ENCODE measurements around the gene PRELID3B. TPM values are rescaled to one million over a fixed set of nuclear protein-coding genes. Genes with fewer than 3 reads are reported as not detected.
A peak's percentile ranks its signal among the peaks of the same experiment; 100 is the strongest.

Gene PRELID3B
- total and polyA plus RNA-seq, 4 donors = 19.5 to 44.2 (median 28.5) TPM

DNA sequence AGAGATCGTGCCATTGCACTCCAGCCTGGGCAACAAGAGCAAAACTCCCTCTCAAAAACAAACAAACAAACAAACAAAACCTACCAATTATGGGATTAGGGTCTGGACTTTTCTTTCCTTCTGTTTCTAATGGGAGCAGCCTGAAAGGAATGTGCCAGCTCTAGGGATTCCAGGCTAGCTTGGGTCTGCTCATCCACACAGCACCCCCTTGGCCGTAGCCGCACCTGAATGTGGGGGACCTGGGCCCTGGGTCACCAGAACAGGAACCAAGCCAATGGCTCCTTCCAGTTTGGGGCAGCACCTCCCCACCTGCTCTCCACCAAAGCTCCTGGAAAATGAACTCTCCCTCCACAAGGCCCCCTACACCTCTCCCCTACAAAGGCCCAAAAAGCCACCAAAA is 42.3 kb downstream of the PRELID3B start:
- no peaks in the 10 kb centered on the region for H3K27me3 ChIP-seq (ENCODE audit: control insufficient read depth in 1 of 2, insufficient read depth in 2 of 2, low read length in 1 of 2)
- H3K4me1 ChIP-seq (ENCODE audit: control insufficient read depth in 1 of 2, insufficient read depth in 2 of 2, low read length in 2 of 2) = no peaks in the 10 kb centered on the region
- whole genome bisulfite sequencing, 2 donors = 77 to 82% methylated on average over 3 of the region's 3 CpGs
- ATAC-seq (ENCODE audit: low FRiP score) (no peak), DNase-seq (no peak)
- intact Hi-C loops (cut with DNase I) = no loop called here
- H3K9me3 ChIP-seq (ENCODE audit: control insufficient read depth, low read length) = no peaks in the 10 kb centered on the region
- no peak overlapping the region for H3K4me3 ChIP-seq (ENCODE audit: low read length in 2 of 2)
- H3K27ac ChIP-seq (ENCODE audit: low read depth in 1 of 2, low read length in 2 of 2) = no peak overlapping the region
- peaks cover 5 to 12% of the 10 kb centered on the region in 2 donors for H3K36me3 ChIP-seq (ENCODE audit: control insufficient read depth in 1 of 2, insufficient read depth in 2 of 2, low read length in 1 of 2)

DNA sequence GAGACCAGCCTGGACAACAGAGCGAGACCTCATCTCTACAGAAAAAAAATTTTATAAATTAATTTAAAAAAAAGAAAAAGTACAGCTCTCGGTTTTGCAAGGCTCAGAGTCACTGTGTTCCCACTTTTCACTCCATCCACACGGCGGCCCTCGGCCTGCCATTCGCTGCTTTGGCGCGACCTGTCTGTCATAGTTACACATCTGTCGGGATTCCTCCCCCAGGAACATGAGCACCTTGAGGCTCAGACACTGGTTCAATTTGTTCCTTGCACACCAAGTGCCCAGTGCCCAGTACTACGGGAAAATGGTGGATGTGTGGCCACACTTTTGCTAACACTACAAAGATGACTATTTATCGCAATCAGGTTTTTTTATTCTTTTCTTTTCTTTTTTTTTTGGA is 43.9 kb downstream of the PRELID3B start:
- 91% methylated on average over 11 of the region's 11 CpGs for WGBS, 2 donors
- H3K27ac ChIP-seq (ENCODE audit: low read depth in 1 of 2, low read length in 2 of 2) = no peak overlapping the region
- H3K36me3 ChIP-seq (ENCODE audit: control insufficient read depth in 1 of 2, insufficient read depth in 2 of 2, low read length in 1 of 2) = peaks cover 5 to 18% of the 10 kb centered on the region in 2 donors
- H3K9me3 ChIP-seq (ENCODE audit: control insufficient read depth, low read length) = no peaks in the 10 kb centered on the region
- DNase-seq (peak in 1 of 2 donors; percentile 71), ATAC-seq (ENCODE audit: low FRiP score) (no peak)
- no peaks in the 10 kb centered on the region for H3K4me1 ChIP-seq (ENCODE audit: control insufficient read depth in 1 of 2, insufficient read depth in 2 of 2, low read length in 2 of 2)
- intact Hi-C loops (cut with DNase I) = loop anchor here in 1 of 2 donors (5.0 kb wide), 1 partner anchor 34 kb away; the partner anchor contains the start of gene ATP5F1E
- H3K27me3 ChIP-seq (ENCODE audit: control insufficient read depth in 1 of 2, insufficient read depth in 2 of 2, low read length in 1 of 2) = no peaks in the 10 kb centered on the region
- no peak overlapping the region for H3K4me3 ChIP-seq (ENCODE audit: low read length in 2 of 2)

DNA sequence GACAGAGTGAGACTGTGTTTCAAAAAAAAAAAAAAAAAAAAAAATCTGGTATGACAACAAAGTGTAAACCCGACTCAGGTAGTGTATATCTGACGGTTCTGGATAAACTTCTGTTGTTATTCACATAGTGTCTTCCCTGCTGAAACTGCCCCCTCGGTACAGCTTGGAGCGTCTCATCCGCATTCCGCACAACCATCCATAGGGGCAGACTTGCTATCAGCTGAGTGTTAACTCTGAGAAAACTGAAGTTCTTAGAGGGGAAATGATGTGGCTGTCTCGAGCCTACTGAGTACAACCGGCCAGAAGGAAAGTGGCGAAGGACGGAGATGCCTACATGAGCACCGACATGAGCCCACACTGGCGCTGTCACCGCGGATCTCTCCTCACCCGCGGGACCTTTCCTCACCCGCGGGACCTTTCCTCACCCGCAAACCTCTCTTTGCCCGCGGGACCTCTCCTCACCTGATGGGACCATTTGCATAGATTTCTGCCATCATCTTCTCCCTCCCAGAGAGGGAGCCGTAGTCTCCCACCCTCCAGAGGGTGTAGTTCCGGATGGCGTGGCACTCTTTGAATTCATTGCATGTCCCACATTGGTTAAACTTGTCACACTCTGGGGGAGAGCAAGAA is 45.3 kb downstream of the PRELID3B start:
- H3K9me3 ChIP-seq (ENCODE audit: control insufficient read depth, low read length) = no peaks in the 10 kb centered on the region
- H3K27ac ChIP-seq (ENCODE audit: low read depth in 1 of 2, low read length in 2 of 2) = no peak overlapping the region
- DNase-seq (peak in 1 of 2 donors; percentile 61), ATAC-seq (ENCODE audit: low FRiP score) (no peak)
- H3K4me3 ChIP-seq (ENCODE audit: low read length in 2 of 2) = no peak overlapping the region
- H3K4me1 ChIP-seq (ENCODE audit: control insufficient read depth in 1 of 2, insufficient read depth in 2 of 2, low read length in 2 of 2) = no peaks in the 10 kb centered on the region
- intact Hi-C loops (cut with DNase I) = loop anchor here in 1 of 2 donors (5.0 kb wide), 1 partner anchor 35 kb away; the partner anchor contains the start of gene ATP5F1E
- WGBS, 2 donors = 89 to 91% methylated on average over 24 of the region's 24 CpGs
- peaks cover 5 to 22% of the 10 kb centered on the region in 2 donors for H3K36me3 ChIP-seq (ENCODE audit: control insufficient read depth in 1 of 2, insufficient read depth in 2 of 2, low read length in 1 of 2)
- no peaks in the 10 kb centered on the region for H3K27me3 ChIP-seq (ENCODE audit: control insufficient read depth in 1 of 2, insufficient read depth in 2 of 2, low read length in 1 of 2)

GRCh38 chr20:58996226-58996611 is 46.4 kb downstream of the PRELID3B start:
- Histone ChIP-seq H3K4me3 (ENCODE audit: low read length in 2 of 2) (no peak overlapping the region), H3K27me3 (ENCODE audit: control insufficient read depth in 1 of 2, insufficient read depth in 2 of 2, low read length in 1 of 2) (no peaks in the 10 kb centered on the region), H3K9me3 (ENCODE audit: control insufficient read depth, low read length) (no peaks in the 10 kb centered on the region), H3K36me3 (ENCODE audit: control insufficient read depth in 1 of 2, insufficient read depth in 2 of 2, low read length in 1 of 2) (peaks cover 5 to 22% of the 10 kb centered on the region in 2 donors), H3K4me1 (ENCODE audit: control insufficient read depth in 1 of 2, insufficient read depth in 2 of 2, low read length in 2 of 2) (no peaks in the 10 kb centered on the region), H3K27ac (ENCODE audit: low read depth in 1 of 2, low read length in 2 of 2) (no peak overlapping the region)
- 87 to 88% methylated on average over 12 of the region's 12 CpGs for WGBS, 2 donors
- DNase-seq = peak in 1 of 2 donors; percentile 61
- no peak for ATAC-seq (ENCODE audit: low FRiP score)
- intact Hi-C loops (cut with DNase I) = loop anchor here in 1 of 2 donors (5.0 kb wide), 1 partner anchor 36 kb away; the partner anchor contains the start of gene ATP5F1E

- ATAC-seq (ENCODE audit: low FRiP score) = no peak
- WGBS, 2 donors = 79 to 83% methylated on average over 18 of the region's 18 CpGs
- intact Hi-C loops (cut with DNase I) = loop anchor here in 1 of 2 donors (5.0 kb wide), 1 partner anchor 37 kb away; the partner anchor contains the start of gene ATP5F1E
- Histone ChIP-seq H3K9me3 (ENCODE audit: control insufficient read depth, low read length) (no peaks in the 10 kb centered on the region), H3K36me3 (ENCODE audit: control insufficient read depth in 1 of 2, insufficient read depth in 2 of 2, low read length in 1 of 2) (peaks cover 5 to 20% of the 10 kb centered on the region in 2 donors), H3K27ac (ENCODE audit: low read depth in 1 of 2, low read length in 2 of 2) (no peak overlapping the region), H3K4me3 (ENCODE audit: low read length in 2 of 2) (no peak overlapping the region), H3K4me1 (ENCODE audit: control insufficient read depth in 1 of 2, insufficient read depth in 2 of 2, low read length in 2 of 2) (no peaks in the 10 kb centered on the region), H3K27me3 (ENCODE audit: control insufficient read depth in 1 of 2, insufficient read depth in 2 of 2, low read length in 1 of 2) (no peaks in the 10 kb centered on the region)
- peak in 1 of 2 donors; percentile 61 for DNase-seq
These were observed 46.9 kb downstream of the PRELID3B start for GRCh38 chr20:58995461-58996225.

DNA sequence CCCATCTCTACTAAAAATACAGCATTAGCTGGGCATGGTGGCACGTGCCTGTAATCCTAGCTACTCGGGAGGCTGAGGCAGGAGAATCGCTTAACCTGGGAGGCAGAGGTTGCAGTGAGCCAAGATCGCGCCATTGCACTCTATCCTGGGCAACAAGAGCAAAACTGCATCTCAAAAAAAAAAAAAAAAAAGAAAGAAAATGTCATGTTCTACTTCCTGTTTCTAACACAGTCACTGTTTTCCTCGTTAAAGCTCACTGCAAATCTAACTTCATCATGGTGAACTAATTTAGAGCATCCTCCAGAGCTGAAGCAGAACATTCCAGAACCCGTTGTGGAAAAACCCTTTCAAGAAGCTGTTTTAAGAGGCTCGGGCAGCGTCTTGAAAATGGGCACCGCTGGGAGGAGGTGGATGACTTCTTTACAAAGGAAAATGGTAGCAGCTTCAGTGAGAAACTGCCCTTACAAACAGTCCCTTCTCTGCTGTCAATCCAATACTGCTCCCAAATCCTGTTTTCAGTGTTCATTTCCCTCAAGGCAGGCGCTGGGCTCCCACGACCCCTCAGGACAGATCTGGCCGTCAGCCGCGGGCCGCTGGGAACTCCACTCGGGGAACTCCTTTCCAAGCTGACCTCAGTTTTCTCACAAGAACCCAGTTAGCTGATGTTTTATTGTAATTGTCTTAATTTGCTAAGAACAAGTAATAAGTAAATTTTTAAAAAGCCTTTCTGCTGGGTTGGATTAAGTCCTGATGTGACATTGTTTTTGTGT is 48.0 kb downstream of the PRELID3B start:
- Histone ChIP-seq H3K27me3 (ENCODE audit: control insufficient read depth in 1 of 2, insufficient read depth in 2 of 2, low read length in 1 of 2) (no peaks in the 10 kb centered on the region), H3K27ac (ENCODE audit: low read depth in 1 of 2, low read length in 2 of 2) (no peak overlapping the region), H3K4me1 (ENCODE audit: control insufficient read depth in 1 of 2, insufficient read depth in 2 of 2, low read length in 2 of 2) (no peaks in the 10 kb centered on the region), H3K4me3 (ENCODE audit: low read length in 2 of 2) (no peak overlapping the region), H3K9me3 (ENCODE audit: control insufficient read depth, low read length) (no peaks in the 10 kb centered on the region), H3K36me3 (ENCODE audit: control insufficient read depth in 1 of 2, insufficient read depth in 2 of 2, low read length in 1 of 2) (peaks cover 5 to 20% of the 10 kb centered on the region in 2 donors)
- ATAC-seq (ENCODE audit: low FRiP score) (no peak), DNase-seq (peak in 1 of 2 donors; percentile 71)
- 77 to 81% methylated on average over 17 of the region's 17 CpGs for WGBS, 2 donors
- intact Hi-C loops (cut with DNase I) = loop anchor here in 1 of 2 donors (5.0 kb wide), 1 partner anchor 38 kb away; the partner anchor contains the start of gene ATP5F1E

GRCh38 chr20:58993332-58994248 is 49.0 kb downstream of the PRELID3B start:
- DNase-seq (peak in 1 of 2 donors; percentile 73), ATAC-seq (ENCODE audit: low FRiP score) (no peak)
- Histone ChIP-seq H3K36me3 (ENCODE audit: control insufficient read depth in 1 of 2, insufficient read depth in 2 of 2, low read length in 1 of 2) (peaks cover 5 to 17% of the 10 kb centered on the region in 2 donors), H3K27me3 (ENCODE audit: control insufficient read depth in 1 of 2, insufficient read depth in 2 of 2, low read length in 1 of 2) (no peaks in the 10 kb centered on the region), H3K27ac (ENCODE audit: low read depth in 1 of 2, low read length in 2 of 2) (no peak overlapping the region), H3K9me3 (ENCODE audit: control insufficient read depth, low read length) (no peaks in the 10 kb centered on the region), H3K4me1 (ENCODE audit: control insufficient read depth in 1 of 2, insufficient read depth in 2 of 2, low read length in 2 of 2) (no peaks in the 10 kb centered on the region), H3K4me3 (ENCODE audit: low read length in 2 of 2) (no peak overlapping the region)
- intact Hi-C loops (cut with DNase I) = no loop called here
- WGBS, 2 donors = 82 to 85% methylated on average over 23 of the region's 23 CpGs
